Activated T-helper 1 cell treated with anti-CD3 and anti-CD28 coated beads, Interleukin-12 subunit alpha, Interleukin-12 subunit beta, Interleukin-2, Interleukin-4 antibody, amounts not matched to agents 30 ng/mL and 10 ng/mL and 1 ng/mL, durations not matched to agents 14 hours and 24 hours and 36 hours (primary cell): ENCODE measurements around the gene MEF2B. TPM values are rescaled to one million over a fixed set of nuclear protein-coding genes. Genes with fewer than 3 reads are reported as not detected.

Experiments used
- DNase-seq: peaks from one replicate; pipeline ENCODE4 v3.0.0; 2021; ENCODE audit warnings: low spot score
- H3K27ac Mint-ChIP-seq: one replicate; pipeline ENCODE4 v1.8.0; 2021; ENCODE audit warnings: mild to moderate bottlenecking, mixed read lengths
- H3K27me3 Mint-ChIP-seq: one replicate; pipeline ENCODE4 v1.8.0; 2022; ENCODE audit warnings: mild to moderate bottlenecking, moderate library complexity, mixed read lengths; ENCODE audit not compliant: insufficient read depth
- H3K36me3 Mint-ChIP-seq: one replicate; pipeline ENCODE4 v1.8.0; 2021; ENCODE audit warnings: low read depth, mixed read lengths
- H3K4me1 Mint-ChIP-seq: one replicate; pipeline ENCODE4 v1.8.0; 2021; ENCODE audit warnings: low read depth, mixed read lengths
- H3K4me3 Mint-ChIP-seq: one replicate; pipeline ENCODE4 v1.8.0; 2021; ENCODE audit warnings: mild to moderate bottlenecking, moderate library complexity, mixed read lengths
- H3K9me3 Mint-ChIP-seq: one replicate; pipeline ENCODE4 v1.8.0; 2021; ENCODE audit warnings: mixed read lengths
- intact Hi-C: fragments of 100-400 bp; cut with micrococcal nuclease; formaldehyde crosslinking; loops from one replicate; pipeline ENCODE4 v1.15.1; 2024
- total RNA-seq: library from RNA; stranded (reverse); gene quantifications from 2 replicates; pipeline ENCODE4 v1.2.3, GENCODE V29; 2022

The MEF2B gene
- total RNA-seq: 1.7 and 2.2 TPM in 2 replicates

GRCh38 chr19:19170053-19170872 lies at the start of gene MEF2B:
MEF2B (minus strand) TSS chr19:19170263; CDS start chr19:19150735, 19,528 bp downstream.
- peaks cover 3% of the 10 kb centered on the region for H3K27me3 Mint-ChIP-seq
- H3K4me1 Mint-ChIP-seq: peaks cover 16% of the 10 kb centered on the region
- peak within 1 kb of the TSS; percentile 47 for H3K4me3 Mint-ChIP-seq
- peak; percentile 72 for DNase-seq
- intact Hi-C loops: loop anchor here (1.0 kb wide), 2 partner anchors 32 to 33 kb away; partner anchors contain the start of genes NR2C2AP and TMEM161A
- H3K36me3 Mint-ChIP-seq: peaks cover 3% of the 10 kb centered on the region
- no peak within 1 kb of the TSS for H3K27ac Mint-ChIP-seq
- no peaks in the 10 kb centered on the region for H3K9me3 Mint-ChIP-seq

DNA sequence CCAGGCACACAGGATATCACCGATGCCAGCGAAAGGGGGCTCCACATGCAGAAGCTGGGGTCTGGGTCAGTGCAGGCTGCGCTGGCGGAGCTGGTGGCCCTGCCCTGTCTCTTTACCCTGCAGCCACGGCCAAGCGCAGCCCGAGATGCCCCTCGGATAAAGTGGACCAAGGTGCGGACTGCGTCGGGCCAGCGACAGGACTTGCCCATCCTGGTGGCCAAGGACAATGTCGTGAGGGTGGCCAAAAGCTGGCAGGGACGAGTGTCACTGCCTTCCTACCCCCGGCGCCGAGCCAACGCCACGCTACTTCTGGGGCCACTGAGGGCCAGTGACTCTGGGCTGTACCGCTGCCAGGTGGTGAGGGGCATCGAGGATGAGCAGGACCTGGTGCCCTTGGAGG lies 48.8 kb upstream of the MEF2B start:
- H3K4me3 Mint-ChIP-seq: no peak overlapping the region
- no peaks in the 10 kb centered on the region for H3K9me3 Mint-ChIP-seq
- intact Hi-C loops: no loop called here
- H3K27ac Mint-ChIP-seq: no peak overlapping the region
- H3K27me3 Mint-ChIP-seq: peaks cover 24% of the 10 kb centered on the region
- H3K4me1 Mint-ChIP-seq: peaks cover 8% of the 10 kb centered on the region
- no peak for DNase-seq
- no peaks in the 10 kb centered on the region for H3K36me3 Mint-ChIP-seq

- H3K27ac Mint-ChIP-seq: no peak overlapping the region
- H3K36me3 Mint-ChIP-seq: no peaks in the 10 kb centered on the region
- intact Hi-C loops: no loop called here
- H3K27me3 Mint-ChIP-seq: peaks cover 27% of the 10 kb centered on the region
- H3K4me1 Mint-ChIP-seq: peaks cover 8% of the 10 kb centered on the region
- no peak for DNase-seq
- H3K4me3 Mint-ChIP-seq: no peak overlapping the region
- H3K9me3 Mint-ChIP-seq: no peaks in the 10 kb centered on the region
Observed at GRCh38 chr19:19217099-19217498, 47.0 kb upstream of the MEF2B start.

GRCh38 chr19:19215792-19216191 lies 45.7 kb upstream of the MEF2B start:
- Mint-ChIP-seq H3K27me3 (peaks cover 36% of the 10 kb centered on the region), H3K27ac (no peak overlapping the region), H3K4me1 (peaks cover 8% of the 10 kb centered on the region), H3K4me3 (no peak overlapping the region), H3K9me3 (no peaks in the 10 kb centered on the region), H3K36me3 (no peaks in the 10 kb centered on the region)
- intact Hi-C loops: no loop called here
- no peak for DNase-seq

- Mint-ChIP-seq H3K27me3 (peaks cover 39% of the 10 kb centered on the region), H3K36me3 (no peaks in the 10 kb centered on the region), H3K27ac (no peak overlapping the region), H3K9me3 (no peaks in the 10 kb centered on the region), H3K4me1 (peaks cover 8% of the 10 kb centered on the region), H3K4me3 (no peak overlapping the region)
- no peak for DNase-seq
- intact Hi-C loops: no loop called here
Observed at GRCh38 chr19:19214892-19215291, 44.8 kb upstream of the MEF2B start.

GRCh38 chr19:19214159-19214490 lies 44.1 kb upstream of the MEF2B start:
- Mint-ChIP-seq H3K27me3 (peaks cover 39% of the 10 kb centered on the region), H3K36me3 (no peaks in the 10 kb centered on the region), H3K4me3 (no peak overlapping the region), H3K9me3 (no peaks in the 10 kb centered on the region), H3K27ac (no peak overlapping the region), H3K4me1 (peaks cover 8% of the 10 kb centered on the region)
- no peak for DNase-seq
- intact Hi-C loops: no loop called here

DNA sequence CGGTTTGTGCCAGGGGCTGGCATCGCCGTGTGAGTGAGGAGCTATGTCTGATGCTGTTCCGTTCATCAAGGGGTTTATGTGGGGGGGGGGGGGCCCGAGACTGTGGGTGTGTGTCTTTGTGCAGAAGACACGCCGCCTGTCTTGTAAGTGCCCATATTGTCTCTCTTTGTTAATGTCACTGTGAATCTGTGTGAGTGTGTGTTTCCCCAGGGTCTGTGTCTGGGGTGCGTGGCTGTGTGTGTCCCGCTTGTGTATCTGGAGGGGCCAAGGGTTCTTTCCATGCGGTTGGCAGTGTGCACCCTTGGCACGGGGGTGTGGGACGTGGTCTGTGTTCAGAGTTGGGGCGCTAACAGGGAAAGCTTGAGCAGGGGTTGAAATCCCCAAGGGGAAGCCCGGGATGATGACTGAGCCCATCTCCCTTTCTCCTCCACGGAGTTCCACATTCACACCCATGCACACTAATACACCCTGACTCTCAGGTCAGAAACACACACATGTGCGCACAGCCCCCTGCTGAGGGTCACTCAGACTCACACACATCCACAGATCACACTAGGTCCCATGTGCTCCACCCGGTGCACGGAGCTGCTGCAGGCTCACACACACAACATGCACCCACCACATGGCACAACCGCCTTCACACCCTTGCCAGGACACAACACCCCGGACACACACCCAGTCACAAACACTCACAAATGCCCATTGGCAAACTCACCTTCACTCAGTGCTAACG lies 43.5 kb upstream of the MEF2B start:
- Mint-ChIP-seq H3K27ac (no peak overlapping the region), H3K4me3 (no peak overlapping the region), H3K36me3 (no peaks in the 10 kb centered on the region), H3K27me3 (peaks cover 39% of the 10 kb centered on the region), H3K9me3 (no peaks in the 10 kb centered on the region), H3K4me1 (peaks cover 8% of the 10 kb centered on the region)
- intact Hi-C loops: no loop called here
- no peak for DNase-seq

DNA sequence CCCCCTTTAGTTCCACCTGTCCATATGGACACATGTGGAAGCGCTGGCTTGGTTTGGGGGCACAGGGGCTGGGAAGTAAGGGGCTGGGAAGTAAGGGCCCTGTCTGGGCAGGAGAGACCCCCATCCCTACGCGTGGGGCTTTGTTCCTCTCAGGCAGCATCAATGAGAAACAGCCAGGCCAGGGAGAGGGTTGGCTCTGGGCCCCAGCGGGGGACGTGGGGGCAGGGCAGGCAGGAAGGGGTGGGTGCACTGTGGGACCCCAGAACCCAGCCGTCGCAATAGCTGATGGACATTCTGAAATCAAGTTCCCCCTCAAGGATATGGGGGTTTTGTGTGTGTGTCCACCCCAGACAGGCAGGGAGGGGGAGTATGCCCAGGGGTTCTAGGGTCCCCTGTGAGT lies 42.9 kb upstream of the MEF2B start:
- intact Hi-C loops: no loop called here
- no peaks in the 10 kb centered on the region for H3K36me3 Mint-ChIP-seq
- peaks cover 39% of the 10 kb centered on the region for H3K27me3 Mint-ChIP-seq
- no peak for DNase-seq
- H3K4me1 Mint-ChIP-seq: peaks cover 8% of the 10 kb centered on the region
- peaks cover under 1% of the 10 kb centered on the region for H3K9me3 Mint-ChIP-seq
- H3K4me3 Mint-ChIP-seq: no peak overlapping the region
- no peak overlapping the region for H3K27ac Mint-ChIP-seq

DNA sequence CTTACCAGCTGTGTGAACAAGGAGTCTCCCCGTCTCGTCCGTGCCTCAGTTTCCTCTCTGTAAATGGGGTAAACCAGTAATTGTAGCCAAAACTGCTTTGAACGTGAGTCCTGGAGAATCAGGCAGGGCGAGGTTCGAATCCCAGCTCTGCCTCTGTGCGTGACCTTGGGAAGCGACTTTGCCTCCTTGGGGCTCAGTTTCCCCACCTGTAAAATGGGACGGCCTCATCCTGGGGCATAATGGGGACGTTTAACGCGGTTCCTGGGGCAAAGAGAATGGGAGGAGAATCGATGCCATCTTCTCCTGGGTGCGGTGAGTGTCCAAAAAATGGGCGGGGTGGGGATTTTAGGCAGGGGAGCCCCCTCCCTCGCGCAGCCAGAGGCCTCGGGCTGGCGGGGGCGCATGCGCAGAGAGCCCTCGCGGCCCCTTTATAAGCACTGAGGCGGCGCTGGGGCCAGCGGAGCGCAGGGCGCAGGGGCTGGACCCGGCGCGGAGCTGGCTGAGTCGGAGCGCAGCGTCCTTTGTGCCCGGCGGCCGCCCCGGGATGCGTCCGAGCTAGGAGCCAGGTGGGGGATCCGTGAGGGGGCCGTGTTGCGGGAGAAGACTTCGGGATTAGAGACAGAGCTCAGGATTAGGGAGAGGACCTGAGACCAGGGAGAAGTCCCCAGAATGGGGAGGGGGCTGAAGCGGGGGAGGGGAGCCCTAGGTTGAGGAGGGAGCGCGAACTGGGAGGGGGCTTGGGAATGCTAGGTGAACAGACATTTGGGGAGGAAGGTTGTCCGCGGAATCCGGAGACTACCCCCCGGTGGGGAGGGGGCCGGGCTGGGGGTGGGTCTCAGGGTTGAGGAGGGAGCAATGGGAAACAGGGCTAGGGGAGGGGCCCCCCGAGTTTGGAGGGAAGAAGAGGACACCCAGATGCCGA lies 41.7 kb upstream of the MEF2B start, which contains the start of gene NCAN:
Gene NCAN (plus strand): TSS at position 460 of the 922 bp plus-strand sequence. CDS start 4,996 bp downstream, outside the sequence.
- peaks cover 19% of the 10 kb centered on the region for H3K4me1 Mint-ChIP-seq
- intact Hi-C loops: no loop called here
- no peak within 1 kb of the TSS for H3K4me3 Mint-ChIP-seq
- peaks cover 34% of the 10 kb centered on the region for H3K27me3 Mint-ChIP-seq
- DNase-seq: no peak
- H3K27ac Mint-ChIP-seq: no peak within 1 kb of the TSS
- H3K36me3 Mint-ChIP-seq: no peaks in the 10 kb centered on the region
- peaks cover 12% of the 10 kb centered on the region for H3K9me3 Mint-ChIP-seq

- intact Hi-C loops: no loop called here
- Mint-ChIP-seq H3K36me3 (no peaks in the 10 kb centered on the region), H3K27me3 (peaks cover 28% of the 10 kb centered on the region), H3K4me1 (peaks cover 17% of the 10 kb centered on the region), H3K4me3 (no peak overlapping the region), H3K9me3 (peaks cover 12% of the 10 kb centered on the region), H3K27ac (no peak overlapping the region)
- no peak for DNase-seq
Observed at GRCh38 chr19:19209372-19209771, 39.3 kb upstream of the MEF2B start.

DNA sequence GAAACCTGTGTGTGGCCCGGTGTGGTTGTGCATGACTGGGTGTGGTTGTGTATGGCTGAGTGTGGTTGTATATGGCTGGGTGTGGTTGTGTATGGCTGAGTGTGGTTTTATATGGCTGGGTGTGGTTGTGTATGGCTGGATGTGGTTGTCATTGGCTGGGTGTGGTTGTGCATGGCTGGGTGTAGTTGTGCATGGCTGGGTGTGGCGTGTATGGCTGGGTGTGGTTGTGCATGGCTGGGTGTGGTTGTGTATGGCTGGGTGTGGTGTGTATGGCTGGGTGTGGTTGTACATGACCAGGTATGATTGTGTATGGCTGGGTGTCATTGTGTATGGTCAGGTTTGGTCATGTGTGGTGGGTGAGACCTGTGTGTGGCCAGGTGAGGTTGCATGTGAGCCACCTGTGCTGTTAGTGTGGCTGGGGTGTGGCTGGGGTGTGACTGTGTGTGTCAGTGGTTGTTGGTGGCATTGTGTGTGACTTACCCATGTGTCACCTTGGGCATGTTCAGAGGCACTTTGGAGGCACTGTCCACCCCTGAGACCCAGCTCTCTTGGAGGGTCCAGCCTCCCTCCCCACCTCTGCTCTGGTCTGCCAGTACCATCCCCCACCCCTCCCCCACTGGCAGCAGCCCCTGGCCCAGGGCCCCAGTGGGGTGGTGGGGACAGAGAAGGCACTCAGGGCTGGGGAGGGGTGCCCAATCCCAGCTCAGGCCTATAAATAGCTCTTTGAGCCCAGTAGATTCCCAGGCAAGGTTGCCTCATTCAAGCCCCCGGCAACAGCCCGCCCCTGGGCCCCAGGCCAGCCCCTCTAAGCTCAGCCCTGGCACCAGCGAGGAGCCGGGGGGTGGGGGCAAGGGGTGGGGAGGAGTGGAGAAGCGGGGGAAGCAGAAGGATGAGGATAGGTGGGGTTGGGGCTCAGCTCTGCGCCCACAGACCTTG lies 37.8 kb upstream of the MEF2B start:
- H3K9me3 Mint-ChIP-seq: peaks cover 12% of the 10 kb centered on the region
- intact Hi-C loops: no loop called here
- no peak for DNase-seq
- H3K4me1 Mint-ChIP-seq: peaks cover 16% of the 10 kb centered on the region
- H3K4me3 Mint-ChIP-seq: peak overlapping the region; percentile 16
- peaks cover 17% of the 10 kb centered on the region for H3K27me3 Mint-ChIP-seq
- peaks cover 2% of the 10 kb centered on the region for H3K36me3 Mint-ChIP-seq
- no peak overlapping the region for H3K27ac Mint-ChIP-seq

GRCh38 chr19:19206938-19207337 lies 36.9 kb upstream of the MEF2B start:
- intact Hi-C loops: no loop called here
- peaks cover 20% of the 10 kb centered on the region for H3K4me1 Mint-ChIP-seq
- peaks cover 12% of the 10 kb centered on the region for H3K27me3 Mint-ChIP-seq

More at GRCh38 chr19:19206938-19207337, 36.9 kb upstream of the MEF2B start:
- Mint-ChIP-seq H3K27ac (no peak overlapping the region), H3K36me3 (peaks cover 2% of the 10 kb centered on the region), H3K4me3 (no peak overlapping the region), H3K9me3 (peaks cover 12% of the 10 kb centered on the region)
- no peak for DNase-seq
